Omental fat pad (tissue), 4 donors: Measurements from ENCODE around the gene ALDOC. TPM values are rescaled to one million over a fixed set of nuclear protein-coding genes. Genes with fewer than 3 reads are reported as not detected.
A peak's percentile ranks its signal among the peaks of the same experiment; 100 is the strongest.

ENCODE experiments used
- ATAC-seq: fragments of 150-250 bp; one replicate; pipeline ENCODE4 v1.9.1; 2016; ENCODE audit warnings: mild to moderate bottlenecking, moderate library complexity; ENCODE audit not compliant: low FRiP score
- DNase-seq: peaks from one replicate; pipeline ENCODE4 v3.0.0-alpha.2; 2019; ENCODE audit warnings: low spot score
- total RNA-seq, 4 donors: library from RNA; depleted of rRNA; stranded (reverse); fragments of >200 nt; gene quantifications; one replicate each; pipeline ENCODE4 v1.1.0, GENCODE V29; 2016
- TF ChIP-seq, protein P1 (sequence below), 3 donors: fragments of 450-650 bp; IDR thresholded peaks; one replicate each; pipeline ENCODE4 v1.5.1; 2016 to 2017; ENCODE audit warnings: antibody characterized with exemption in 3 of 3, mild to moderate bottlenecking in 3 of 3, moderate library complexity in 2 of 3

ALDOC gene
- total RNA-seq, 4 donors from 2014 or later, result 17.3 to 83.0 (median 33.6) TPM

DNA sequence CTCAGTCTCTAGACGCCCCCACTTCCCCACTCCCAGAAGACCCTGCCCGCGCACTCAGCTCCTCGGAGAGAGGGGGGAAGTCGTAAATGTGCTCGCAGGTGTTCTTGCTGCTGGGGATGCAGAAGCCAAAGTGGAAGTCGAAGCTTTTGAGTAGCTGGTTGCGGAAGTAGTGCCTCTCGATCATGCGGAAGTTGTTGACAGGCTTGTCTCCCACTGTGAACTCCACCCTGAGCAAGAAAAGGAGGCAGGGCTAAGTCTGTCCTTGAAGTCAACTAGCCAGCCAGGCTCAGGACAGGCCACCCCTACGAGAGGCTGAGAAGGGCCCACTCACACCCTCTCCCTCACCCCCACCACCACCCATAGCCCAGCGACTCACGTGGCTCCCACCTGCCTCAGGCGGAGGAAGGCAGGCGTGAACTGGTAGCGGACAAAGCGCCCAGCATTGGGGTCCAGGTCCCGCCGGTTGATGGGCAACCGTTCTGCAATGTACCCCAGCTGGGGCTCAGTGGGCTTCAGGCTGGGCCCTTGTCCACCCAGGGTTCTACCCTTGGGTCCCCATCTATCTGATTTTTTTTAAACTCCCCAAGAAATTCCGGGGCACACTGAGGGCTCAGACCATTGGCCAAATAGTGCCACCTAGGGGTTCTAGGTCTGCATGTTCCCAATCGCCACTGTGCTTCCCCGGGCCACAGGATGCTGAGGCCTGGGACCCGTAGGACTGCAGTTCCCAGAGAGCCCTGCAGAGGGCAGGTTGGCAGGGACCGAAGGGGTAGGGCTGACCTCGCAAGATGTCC lies 28.9 kb downstream of the ALDOC start:
- peak; percentile 47 for DNase-seq
- TF ChIP-seq, protein P1, sequence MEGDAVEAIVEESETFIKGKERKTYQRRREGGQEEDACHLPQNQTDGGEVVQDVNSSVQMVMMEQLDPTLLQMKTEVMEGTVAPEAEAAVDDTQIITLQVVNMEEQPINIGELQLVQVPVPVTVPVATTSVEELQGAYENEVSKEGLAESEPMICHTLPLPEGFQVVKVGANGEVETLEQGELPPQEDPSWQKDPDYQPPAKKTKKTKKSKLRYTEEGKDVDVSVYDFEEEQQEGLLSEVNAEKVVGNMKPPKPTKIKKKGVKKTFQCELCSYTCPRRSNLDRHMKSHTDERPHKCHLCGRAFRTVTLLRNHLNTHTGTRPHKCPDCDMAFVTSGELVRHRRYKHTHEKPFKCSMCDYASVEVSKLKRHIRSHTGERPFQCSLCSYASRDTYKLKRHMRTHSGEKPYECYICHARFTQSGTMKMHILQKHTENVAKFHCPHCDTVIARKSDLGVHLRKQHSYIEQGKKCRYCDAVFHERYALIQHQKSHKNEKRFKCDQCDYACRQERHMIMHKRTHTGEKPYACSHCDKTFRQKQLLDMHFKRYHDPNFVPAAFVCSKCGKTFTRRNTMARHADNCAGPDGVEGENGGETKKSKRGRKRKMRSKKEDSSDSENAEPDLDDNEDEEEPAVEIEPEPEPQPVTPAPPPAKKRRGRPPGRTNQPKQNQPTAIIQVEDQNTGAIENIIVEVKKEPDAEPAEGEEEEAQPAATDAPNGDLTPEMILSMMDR (IDR thresholded peaks at IDR 0.05), result peak in 1 of 3 donors; percentile 40
- peak; percentile 34 for ATAC-seq

DNA sequence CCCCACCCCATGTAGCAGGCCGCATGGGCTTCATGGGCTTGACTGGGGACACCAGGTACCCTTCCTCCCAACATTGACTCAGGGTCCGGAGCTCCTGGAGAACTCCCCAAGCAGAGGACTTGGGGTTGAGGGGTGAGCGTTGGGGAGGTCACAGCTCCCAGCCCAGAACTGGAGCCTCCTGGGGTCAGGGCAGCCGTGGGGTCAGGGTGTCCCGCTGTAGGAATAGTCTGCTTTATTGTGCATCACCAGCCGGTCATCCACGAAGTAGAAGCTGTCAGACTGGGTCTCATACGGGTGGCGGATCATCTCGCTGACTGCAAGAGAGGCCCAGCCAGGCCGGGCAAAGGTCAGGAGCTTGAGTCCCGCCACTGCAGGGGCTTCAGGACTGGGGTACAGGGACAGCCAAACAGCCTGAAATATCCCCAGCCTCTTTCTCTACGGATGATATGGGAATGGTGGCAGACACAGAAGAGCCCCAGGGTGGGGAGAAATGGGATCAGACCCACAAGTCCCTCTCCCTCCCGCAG lies 29.5 kb downstream of the ALDOC start:
- ATAC-seq, result no peak
- TF ChIP-seq, protein P1 (IDR thresholded peaks at IDR 0.05), result no peak
- no peak for DNase-seq

DNA sequence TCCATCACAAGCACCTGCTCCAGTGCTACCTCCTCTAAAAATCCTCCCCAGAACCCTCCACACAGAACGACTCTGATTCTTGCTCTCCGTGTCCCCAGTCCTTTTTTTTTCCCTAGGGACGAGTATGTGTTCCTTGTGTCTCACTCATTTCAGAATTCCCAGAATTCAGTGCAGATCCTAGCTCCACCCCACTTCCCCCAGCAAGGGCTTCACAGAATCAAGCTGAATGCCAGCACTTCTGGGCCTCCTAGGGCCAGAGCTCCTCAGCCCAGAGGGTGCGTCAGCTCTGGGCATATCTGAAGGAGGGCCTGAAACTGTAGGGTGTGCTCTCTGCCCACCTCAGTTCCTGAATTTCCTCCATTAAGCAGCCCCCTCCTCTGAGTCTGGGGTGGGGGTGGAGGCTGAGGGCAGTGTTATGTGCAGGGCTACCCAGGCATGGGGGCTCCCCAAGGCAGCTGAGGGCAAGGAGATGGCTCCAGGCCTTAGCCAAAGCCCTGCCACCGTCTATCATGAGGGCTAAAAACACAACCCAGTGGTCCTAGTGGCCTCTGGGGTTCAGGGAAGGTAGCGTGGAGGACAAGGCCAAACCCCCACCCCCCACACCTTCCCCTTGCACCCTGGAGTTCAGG lies 30.8 kb downstream of the ALDOC start:
- ATAC-seq (no peak), DNase-seq (no peak)
- TF ChIP-seq, protein P1 (IDR thresholded peaks at IDR 0.05), result no peak

DNA sequence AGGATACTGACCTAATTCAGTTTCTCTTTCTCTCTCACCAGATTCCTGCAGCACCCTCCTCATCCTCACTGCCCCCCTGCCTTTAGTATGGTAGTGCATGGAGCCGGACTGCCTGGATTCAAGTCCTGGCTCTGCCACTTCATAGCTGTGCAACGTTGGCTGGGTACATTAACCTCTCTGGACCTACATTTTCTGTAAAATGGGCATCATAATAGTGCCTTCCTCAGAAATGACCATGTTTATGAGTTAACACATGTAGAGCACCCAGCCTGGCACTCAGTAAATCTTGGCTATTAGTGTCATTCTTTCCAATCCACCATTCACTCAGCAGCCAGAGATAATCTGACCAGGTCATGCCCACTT lies 31.6 kb downstream of the ALDOC start:
- no peak for ATAC-seq
- TF ChIP-seq, protein P1 (IDR thresholded peaks at IDR 0.05), result no peak
- DNase-seq, result no peak

DNA sequence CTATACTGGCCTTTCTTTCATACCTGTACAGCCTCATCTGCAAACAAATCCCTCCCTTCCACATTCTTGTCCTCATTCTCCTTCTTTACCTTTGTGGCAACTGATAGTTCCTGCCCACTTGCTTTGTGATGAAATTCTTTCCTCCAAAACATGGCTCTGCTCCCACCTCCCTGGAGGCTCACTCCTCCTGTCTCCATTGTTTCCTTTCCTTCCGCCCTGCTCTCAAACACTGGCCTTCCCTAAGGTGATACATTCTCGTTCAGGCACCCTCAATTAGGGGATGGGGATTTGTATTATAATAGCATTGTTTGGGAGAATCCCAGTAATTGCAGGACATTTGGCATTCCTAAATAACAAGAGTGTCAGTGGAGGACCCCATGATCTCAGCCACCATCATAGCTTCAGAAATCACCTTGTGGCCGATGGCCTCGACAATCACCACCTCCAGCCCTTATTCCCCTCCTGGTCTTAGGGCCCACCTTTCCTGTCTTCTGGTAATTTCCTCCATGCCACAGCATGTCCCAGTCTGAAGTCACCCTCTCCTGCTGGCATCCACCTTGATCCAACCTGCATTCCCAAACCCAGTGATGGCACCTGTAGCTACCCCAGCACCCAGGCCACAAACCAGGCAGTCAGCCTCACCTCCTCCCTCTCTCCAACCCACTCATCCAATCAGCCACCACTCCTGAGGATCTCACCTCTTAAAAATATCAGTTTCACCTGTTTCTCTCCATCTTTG lies 32.1 kb downstream of the ALDOC start:
- TF ChIP-seq, protein P1 (IDR thresholded peaks at IDR 0.05), result no peak
- no peak for DNase-seq
- ATAC-seq, result no peak

DNA sequence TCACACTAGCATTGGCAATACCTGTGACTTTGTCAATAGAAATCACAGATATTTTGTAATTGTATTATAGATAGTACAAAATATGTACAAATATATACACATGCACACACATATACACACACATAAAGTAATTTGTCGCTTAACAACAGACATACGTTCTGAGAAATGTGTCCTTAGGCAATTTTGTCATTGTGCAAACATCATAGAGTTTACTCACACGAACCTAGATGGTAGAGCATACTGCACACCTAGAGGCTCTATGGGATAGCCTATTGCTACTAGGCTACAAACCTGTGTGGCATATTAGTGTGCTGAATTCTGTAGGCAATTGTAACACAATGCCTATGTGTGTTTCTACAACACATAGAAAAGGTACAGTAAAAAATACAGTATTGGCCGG lies 35.3 kb downstream of the ALDOC start:
- ATAC-seq (no peak), DNase-seq (no peak)
- TF ChIP-seq, protein P1 (IDR thresholded peaks at IDR 0.05), result no peak
